Ramos (cell line): Measurements from ENCODE around the gene PAFAH1B2.

Experiments
- in situ Hi-C: fragments of 300-500 bp; cut with MboI; formaldehyde crosslinking; loops from one replicate; pipeline ENCODE4 v1.14.3; 2022; ENCODE audit warnings: low sequenced_read_pairs; ENCODE audit not compliant: unreplicated experiment

PAFAH1B2 gene

GRCh38 chr11:117199916-117200812 lies 56.1 kb downstream of the PAFAH1B2 start:
- in situ Hi-C loops, result no loop called here

DNA sequence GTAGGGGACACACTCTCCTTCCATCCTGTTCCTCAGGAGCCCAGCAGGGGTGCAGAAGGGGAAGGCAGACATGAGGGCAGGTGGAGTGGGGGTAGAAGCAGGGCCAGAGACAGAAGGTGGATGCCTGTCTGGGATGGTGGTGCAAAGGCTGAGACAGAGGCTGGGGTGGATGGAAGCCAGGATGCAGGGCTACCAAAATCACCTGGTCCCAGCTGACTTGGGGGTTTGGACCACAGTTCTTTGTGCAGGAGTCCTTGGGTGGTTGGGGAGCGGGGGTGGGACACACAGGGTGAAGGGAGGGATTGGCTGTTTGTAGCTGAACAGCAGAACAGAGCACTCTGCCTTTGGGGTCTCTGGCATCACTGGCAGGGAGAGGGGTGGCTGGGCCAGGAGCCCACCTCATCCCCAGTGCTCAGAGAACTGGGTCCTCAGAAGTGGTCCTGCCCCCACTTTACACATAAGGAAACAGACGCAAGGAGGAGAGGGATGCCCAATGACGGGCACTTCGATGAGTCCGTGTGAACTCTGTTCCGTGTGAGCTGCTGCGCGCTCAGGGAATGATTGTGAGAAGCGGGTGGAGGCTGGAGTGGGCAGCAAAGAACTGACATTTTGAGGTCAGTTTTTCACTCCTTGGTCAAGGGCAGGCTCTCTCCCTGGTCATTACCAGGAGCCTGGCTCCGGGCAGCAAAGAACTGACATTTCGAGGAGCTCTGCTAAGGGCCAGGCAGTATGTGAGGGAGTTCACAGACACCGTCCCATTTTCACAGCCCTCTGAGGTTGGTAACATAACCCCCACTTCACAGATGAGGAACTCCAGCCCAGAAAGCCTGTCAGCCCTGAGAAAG lies 56.9 kb downstream of the PAFAH1B2 start:
- in situ Hi-C loops, result no loop called here

DNA sequence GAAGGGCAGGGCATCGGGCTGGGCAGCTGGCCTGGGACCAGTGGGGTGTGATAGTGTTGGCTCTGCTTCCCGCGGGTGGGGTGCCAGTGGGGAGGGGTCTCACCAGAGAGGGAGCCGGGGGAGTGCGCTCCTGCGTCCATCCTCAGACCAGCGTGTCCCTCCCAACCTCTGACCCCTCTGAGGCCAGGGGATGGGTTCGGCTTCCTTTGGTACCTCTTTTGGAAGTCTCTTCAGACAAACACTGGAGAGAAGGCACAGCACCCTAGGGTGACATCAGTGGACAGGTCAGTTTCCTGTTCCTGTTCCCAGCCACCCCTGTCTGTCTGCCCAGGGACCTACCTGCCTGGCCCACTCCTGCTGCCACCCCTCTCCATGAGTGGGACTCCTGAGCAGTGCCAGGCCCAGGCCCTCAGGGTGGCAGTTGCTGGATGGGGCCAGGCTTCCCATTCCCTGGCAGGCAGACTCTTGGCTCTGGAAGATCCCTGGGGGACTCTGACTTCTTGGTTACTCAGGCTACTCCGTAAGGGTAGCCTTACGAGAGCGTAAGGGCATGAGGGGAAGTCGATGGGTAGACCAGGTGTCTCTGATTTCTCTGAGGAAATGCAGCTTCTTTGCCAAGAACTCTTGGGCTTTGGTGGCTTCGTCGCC lies 57.7 kb downstream of the PAFAH1B2 start:
- in situ Hi-C loops, result no loop called here

DNA sequence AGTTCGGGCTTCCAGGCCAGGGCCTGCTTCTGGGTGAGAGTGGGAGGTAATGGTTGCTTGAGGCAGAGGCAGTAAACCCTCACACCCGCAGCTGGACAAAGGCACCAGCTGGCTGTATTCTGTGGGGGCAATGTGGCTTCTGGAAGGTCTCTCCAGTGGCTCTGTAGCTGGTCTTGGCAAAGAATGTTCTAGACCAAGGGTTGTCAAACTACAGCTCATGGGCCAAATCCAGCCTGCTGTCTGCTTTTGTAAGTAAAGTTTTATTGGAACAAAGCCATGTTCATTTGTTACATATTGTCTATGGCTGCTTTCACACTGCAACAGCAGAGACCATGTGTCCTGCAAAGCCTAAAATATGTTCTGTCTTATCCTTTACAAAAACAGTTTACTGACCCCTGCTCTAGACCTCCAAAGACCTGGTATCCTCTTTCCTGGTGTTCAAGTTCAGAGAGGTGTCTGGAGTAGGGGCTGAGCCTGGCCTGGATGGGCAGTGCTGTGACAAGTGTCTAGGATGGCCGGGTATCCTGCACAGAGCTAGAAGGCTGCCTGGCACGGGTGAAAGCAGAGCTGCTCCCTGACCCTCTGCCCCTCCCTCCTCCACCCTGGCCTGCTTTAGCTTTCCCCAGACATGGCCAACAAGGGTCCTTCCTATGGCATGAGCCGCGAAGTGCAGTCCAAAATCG lies 58.4 kb downstream of the PAFAH1B2 start:
- in situ Hi-C loops, result no loop called here

- in situ Hi-C loops, result no loop called here
Measured at GRCh38 chr11:117203069-117203407, 59.0 kb downstream of the PAFAH1B2 start.

- in situ Hi-C loops, result loop anchor here (5.0 kb wide), 1 partner anchor 72 kb away; no protein-coding TSS in a partner anchor
Measured at GRCh38 chr11:117204283-117205080, 60.4 kb downstream of the PAFAH1B2 start.

- in situ Hi-C loops, result loop anchor here (5.0 kb wide), 1 partner anchor 73 kb away; no protein-coding TSS in a partner anchor
Measured at GRCh38 chr11:117205211-117205818, 61.2 kb downstream of the PAFAH1B2 start.

GRCh38 chr11:117206111-117206510 lies 62.0 kb downstream of the PAFAH1B2 start:
- in situ Hi-C loops, result loop anchor here (5.0 kb wide), 1 partner anchor 74 kb away; no protein-coding TSS in a partner anchor

GRCh38 chr11:117206859-117207258 lies 62.8 kb downstream of the PAFAH1B2 start:
- in situ Hi-C loops, result loop anchor here (5.0 kb wide), 1 partner anchor 75 kb away; no protein-coding TSS in a partner anchor

GRCh38 chr11:117207481-117207880 lies 63.4 kb downstream of the PAFAH1B2 start:
- in situ Hi-C loops, result loop anchor here (5.0 kb wide), 1 partner anchor 75 kb away; no protein-coding TSS in a partner anchor

DNA sequence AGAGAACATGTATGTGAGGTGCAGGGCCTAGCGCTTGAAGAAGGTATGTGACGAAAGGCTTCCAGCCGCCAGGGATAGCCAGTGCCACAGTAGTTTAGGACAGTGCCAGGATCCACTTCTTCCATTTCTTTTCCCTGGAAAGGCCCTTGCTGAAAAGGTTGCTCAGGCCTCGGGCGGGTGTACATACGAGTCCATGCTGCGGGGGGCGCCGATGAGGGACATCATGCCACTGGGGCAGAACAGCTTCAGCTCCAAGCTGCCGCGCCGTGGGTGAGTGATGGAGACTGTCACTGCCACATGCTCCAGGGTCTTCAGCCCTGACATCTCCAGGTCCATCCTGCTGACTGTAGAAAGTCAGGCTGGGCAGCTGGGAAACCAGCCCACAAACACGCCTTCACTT lies 64.6 kb downstream of the PAFAH1B2 start:
- in situ Hi-C loops, result loop anchor here (5.0 kb wide), 1 partner anchor 76 kb away; no protein-coding TSS in a partner anchor

- in situ Hi-C loops, result loop anchor here (5.0 kb wide), 1 partner anchor 77 kb away; no protein-coding TSS in a partner anchor
Measured at GRCh38 chr11:117209351-117210125, 65.5 kb downstream of the PAFAH1B2 start.

GRCh38 chr11:117210620-117211019 lies 66.5 kb downstream of the PAFAH1B2 start:
- in situ Hi-C loops, result no loop called here

- in situ Hi-C loops, result no loop called here
Measured at GRCh38 chr11:117212697-117213355, 68.7 kb downstream of the PAFAH1B2 start.

- in situ Hi-C loops, result no loop called here
Measured at GRCh38 chr11:117214404-117215110, 70.5 kb downstream of the PAFAH1B2 start.
